GM18951 (cell line): Measurements from ENCODE around the gene CD48.
"Not testable (repeated sequence)": the region's sequence is repeated elsewhere in the genome, so short reads cannot be mapped to it uniquely, and the experiment has no call there.

ENCODE experiments used
- POLR2A ChIP-seq: IDR thresholded peaks from 4 replicates; pipeline ENCODE4 v1.6.1; 2011; ENCODE audit warnings: mild to moderate bottlenecking; ENCODE audit not compliant: insufficient read length, insufficient read depth; ENCODE audit errors: extremely low read depth
- in situ Hi-C: fragments of 300-500 bp; cut with MboI; formaldehyde crosslinking; loops from one replicate; pipeline ENCODE4 v1.12.0; 2022; ENCODE audit warnings: low sequenced_read_pairs, mixed read lengths, inconsistent platforms; ENCODE audit not compliant: unreplicated experiment

The CD48 gene

DNA sequence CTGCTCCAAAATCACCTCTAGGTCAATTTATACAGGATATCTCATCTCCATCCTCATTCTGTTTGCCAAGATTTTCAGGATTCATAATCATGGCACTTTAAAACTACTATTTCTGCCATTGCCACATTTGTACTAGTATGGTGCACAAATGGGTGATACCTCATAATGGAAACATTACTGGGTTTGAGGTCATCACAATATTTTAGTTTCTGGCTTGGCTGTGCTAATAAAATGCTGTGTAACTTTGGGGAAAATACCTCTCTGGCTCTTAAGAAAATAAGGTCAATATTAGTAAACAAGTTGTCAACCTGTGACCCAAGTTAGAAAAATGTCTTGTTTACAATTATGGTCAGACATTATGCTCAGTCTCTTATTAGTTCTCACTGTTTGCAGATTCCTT is 22.7 kb upstream of the CD48 start:
- in situ Hi-C loops = no loop called here
- TF ChIP-seq POLR2A = no peak

DNA sequence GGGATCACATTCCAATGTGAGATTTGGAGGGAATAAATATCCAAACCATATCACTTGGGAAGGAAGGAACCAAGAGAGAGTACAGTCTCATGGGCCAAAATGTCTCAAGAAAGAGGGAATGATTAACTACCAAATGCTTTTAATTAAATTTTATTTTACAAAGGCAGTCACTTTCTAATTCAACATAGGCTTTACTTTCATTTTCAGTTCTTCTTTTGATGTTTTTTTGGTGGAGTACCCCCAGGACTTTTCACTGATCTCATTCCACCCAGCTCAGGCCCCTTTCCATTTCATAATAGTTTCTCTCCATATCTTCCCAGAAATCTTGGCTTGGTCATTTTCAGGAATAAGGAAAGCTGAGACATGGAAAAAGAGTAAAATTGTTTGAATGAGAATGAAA is 22.3 kb upstream of the CD48 start:
- in situ Hi-C loops = no loop called here
- TF ChIP-seq POLR2A = no peak

DNA sequence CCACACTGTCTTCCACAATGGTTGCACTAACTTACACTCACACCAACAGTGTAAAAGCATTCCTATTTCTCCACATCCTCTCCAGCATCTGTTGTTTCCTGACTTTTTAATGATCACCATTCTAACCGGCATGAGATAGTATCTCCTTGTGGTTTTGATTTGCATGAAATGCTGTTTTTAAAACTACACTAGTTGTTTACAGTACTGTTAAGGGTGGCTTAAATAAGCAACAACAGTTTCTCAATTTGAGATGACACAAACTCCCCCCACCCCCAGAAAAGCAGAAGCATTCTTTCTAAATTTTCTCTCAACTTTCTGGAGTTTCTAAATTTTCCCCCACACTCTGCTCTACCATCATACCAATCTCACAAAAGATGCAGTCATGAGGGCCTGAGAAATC is 20.4 kb upstream of the CD48 start:
- no peak for TF ChIP-seq POLR2A
- in situ Hi-C loops = no loop called here

DNA sequence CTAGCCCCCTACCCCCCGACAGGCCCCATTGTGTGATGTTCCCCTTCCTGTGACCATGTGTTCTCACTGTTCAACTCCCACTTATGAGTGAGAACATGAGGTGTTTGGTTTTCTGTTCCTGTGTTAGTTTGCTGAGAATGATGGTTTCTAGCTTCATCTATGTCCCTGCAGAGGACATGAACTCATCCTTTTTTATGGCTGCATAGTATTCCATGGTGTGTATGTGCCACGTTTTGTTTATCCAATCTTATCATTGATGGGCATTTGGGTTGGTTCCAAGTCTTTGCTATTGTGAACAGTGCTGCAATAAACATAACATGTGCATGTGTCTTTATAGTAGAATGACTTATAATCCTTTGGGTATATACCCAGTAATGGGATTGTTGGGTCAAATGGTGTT is 19.9 kb upstream of the CD48 start:
- in situ Hi-C loops = not testable (repeated sequence)

DNA sequence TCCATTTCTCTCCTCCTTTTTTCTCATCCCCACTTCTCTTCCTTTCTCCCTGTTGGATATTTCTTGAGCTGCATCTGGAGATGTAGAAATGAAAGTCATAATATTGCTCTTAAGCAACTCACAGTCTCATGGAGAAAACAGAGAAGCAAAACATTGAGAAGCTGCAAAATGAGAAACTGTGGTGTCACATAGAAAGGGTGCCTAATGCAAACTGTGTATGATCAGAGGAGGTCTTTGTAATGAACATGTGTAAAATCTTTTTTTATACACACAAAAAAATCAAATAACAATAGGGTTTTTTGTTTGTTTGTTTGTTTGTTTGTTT is 15.7 kb upstream of the CD48 start:
- in situ Hi-C loops = loop anchor here (10.0 kb wide), 1 partner anchor 228 kb away; the partner anchor contains the start of gene ITLN2
- TF ChIP-seq POLR2A = no peak

DNA sequence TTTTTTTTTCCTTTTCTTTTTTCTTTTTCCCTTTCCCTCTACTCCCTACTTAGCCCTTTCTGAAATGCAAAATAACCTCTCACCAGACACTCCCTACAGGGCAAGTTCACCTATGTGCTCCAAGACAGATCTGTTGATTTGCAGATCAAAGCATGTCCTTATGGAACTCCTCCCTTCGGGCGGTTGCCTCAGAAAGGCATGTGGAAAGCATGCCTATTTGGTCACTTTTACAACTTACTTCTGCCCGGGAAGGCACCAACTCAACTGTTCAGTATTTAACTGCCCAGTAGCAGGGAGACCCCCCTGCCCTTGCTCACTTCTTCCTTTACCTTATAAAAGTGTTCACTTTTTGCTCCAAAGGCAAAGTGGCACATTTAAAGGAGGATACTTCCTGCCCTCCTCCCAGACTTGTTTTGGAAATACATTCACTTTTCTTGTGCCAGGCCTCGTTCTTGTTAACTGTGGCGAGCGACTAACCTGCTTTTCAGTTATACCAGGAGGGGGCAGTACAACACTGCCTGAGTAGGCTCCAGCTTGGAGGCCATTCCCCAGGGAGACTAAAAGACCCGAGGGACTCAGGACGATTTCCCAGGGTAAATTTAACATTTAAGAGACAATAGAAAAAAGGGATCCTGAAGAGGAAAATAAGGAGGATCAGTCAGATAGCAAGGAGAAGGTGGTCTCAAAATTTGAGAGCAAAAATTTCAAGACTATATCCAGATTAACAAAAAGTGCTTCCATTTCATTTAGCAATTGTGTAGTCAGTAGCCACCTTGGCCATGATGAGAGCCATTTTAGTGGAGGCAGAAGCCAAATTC is 15.1 kb upstream of the CD48 start:
- in situ Hi-C loops = loop anchor here (10.0 kb wide), 1 partner anchor 228 kb away; the partner anchor contains the start of gene ITLN2
- TF ChIP-seq POLR2A = no peak

DNA sequence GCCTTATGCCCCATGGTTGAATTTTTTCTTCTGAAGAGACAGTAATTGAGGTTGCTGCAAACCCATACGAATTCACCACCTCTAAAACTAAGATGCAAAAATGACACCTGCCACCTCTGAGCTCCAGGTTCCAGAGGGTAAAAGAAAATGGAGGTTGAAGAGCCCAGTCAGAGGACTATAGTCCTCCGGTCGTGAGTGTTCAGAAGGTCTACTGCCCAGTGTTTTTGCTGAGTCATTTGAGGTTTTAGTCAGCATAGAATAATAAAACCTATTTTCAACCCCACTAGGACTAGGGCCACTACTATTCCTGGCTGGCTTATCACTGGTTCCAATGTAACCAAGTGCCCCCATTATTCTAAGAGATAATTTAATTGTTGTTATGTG is 14.5 kb upstream of the CD48 start:
- no peak for TF ChIP-seq POLR2A
- in situ Hi-C loops = loop anchor here (10.0 kb wide), 1 partner anchor 229 kb away; the partner anchor contains the start of gene ITLN2

DNA sequence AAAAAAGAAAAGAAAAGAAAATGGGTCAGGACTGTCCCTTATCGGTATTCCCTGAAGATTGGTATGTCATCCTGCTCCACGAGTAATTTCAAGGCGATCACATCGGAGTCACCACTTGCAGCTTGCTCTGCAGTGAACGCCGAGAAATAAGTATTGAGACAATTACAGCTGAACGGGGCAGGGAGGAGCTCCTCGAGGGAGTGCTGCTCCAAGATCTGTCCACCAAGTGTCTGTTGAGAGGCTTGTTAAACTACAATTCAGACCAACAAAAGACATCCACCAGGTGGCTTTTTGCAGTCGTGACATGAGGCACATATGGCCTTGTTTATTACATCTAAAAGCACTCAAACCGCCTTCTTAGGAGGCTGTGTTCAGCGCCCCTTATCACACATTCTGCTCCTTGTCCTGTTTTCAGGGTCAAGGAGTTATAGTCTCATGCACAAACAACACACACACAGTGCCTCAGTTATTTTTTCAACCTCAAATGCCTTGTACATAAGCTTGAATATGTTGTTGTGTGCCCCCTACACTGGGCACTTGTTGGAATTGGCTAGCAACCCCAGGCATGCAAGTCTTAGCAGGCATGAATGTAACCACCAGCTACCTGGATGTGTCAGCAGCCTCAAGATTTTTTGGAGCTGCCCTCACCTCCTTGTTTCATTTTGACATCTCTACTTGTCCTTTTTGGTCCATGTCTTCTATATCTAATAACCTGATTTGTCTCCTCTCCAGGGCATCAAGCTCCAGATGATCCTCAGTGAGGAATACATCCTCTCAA is 13.0 kb upstream of the CD48 start:
- TF ChIP-seq POLR2A = no peak
- in situ Hi-C loops = loop anchor here (10.0 kb wide), 1 partner anchor 230 kb away; the partner anchor contains the start of gene ITLN2

DNA sequence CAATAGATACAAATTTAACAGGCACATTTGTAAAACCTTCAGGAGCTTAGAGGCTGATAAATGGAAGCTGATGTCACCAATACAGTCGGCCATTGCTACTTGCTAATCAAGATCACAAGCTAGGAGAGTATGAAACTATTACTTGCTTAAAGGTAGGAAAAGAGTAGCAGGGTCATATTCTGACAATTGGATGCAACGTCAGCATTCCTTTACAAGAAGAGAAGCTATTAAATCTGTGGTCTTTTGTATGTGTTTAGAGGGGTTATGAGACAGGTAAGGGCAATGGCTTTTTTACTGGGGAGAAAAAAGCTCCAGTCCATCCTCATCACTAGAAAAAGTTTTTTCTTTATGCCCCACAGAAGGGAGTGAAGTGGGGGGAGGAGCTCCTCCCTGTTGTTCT is 11.7 kb upstream of the CD48 start:
- TF ChIP-seq POLR2A = no peak
- in situ Hi-C loops = loop anchor here (10.0 kb wide), 1 partner anchor 231 kb away; the partner anchor contains the start of gene ITLN2

DNA sequence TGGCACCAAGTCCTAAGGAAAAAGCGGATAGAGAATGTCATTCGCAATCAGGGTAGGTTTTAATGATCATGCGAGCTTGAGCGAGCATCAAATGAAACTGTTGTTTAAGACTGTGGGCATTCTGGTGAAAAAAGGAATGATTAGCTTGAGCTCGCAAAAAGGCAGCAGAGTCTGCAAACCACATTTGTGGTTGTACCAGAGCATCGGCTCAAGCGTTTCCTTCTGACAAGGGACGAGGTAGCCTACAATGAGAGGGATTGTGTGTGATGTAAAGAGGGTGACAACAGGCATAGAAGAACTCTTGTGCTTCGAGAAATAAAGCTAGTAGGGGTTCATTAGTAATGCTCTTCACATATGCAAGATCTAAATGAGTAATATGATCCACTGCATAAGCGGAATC is 11.1 kb upstream of the CD48 start:
- in situ Hi-C loops = loop anchor here (10.0 kb wide), 1 partner anchor 232 kb away; the partner anchor contains the start of gene ITLN2
- no peak for TF ChIP-seq POLR2A

DNA sequence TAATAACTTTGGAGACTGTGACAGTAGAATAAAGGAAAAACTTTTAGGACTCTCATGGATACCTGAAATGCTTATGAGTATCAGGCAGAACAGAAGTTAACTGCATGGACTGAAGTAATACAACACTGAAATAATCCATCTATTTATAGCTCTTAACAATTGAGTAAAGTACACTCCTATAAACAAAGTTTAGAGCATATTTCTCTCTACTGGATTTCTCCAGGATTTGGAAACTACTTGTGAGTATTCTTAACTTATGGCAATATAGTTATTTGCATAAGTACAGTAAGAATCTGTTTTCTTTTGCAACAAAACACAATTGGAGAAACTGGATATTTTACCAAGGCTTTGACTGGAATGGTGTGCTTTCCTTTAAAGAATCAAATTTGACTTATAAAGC is 9.9 kb upstream of the CD48 start:
- TF ChIP-seq POLR2A = no peak
- in situ Hi-C loops = loop anchor here (10.0 kb wide), 1 partner anchor 233 kb away; the partner anchor contains the start of gene ITLN2

DNA sequence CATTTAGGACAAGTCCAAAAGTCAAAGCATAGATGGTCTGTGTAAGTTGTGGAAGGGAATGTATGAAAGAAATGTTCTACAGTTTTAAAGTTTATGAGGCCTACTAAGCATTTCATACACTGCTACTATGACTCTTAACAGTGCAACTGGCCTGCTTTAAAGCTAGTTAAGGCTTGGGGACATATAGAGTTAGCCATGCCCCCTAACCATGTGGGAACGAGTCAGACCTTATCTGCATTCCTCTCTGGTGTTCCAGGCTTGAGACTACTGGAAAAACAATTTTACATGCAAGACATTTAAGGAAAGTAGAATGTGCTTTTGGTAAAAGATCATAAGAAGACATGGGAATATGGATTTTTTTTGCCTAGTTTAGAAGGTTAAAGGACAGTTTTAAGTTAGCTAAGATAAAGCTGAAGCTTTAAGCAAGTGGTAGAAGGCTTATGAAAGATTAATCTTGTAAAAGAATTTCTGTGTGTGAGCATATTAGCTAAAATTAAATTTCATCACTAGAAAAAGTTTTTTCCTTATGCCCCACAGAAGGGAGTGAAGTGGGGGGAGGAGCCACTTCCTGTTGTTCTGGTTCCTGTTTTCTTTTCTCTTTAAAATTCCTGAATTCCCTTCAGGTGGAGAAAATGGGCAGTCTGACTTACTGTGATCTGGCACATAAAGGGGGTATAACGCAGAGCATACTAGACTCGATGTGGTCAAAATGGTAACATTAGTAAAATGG is 8.9 kb upstream of the CD48 start:
- no peak for TF ChIP-seq POLR2A
- in situ Hi-C loops = loop anchor here (10.0 kb wide), 1 partner anchor 234 kb away; the partner anchor contains the start of gene ITLN2

DNA sequence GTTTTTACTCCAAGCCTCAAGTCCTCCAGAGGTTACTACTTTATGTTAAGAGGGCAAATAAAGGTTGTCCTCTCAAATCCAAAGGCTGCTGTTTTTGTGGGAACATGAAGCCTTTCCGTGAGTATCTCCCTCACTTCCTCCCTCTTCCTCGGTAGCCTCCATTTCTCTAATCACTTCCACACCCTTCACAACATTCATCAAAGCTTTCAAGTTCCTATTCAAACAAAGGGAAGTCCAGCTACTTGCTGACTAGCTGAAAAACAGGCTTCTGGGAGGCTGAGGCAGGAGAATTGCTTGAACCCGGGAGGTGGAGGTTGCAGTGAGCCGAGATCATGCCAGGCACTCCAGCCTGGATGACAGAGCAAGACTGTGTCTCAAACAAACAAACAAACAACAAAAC is 6.6 kb upstream of the CD48 start:
- TF ChIP-seq POLR2A = no peak
- in situ Hi-C loops = no loop called here

DNA sequence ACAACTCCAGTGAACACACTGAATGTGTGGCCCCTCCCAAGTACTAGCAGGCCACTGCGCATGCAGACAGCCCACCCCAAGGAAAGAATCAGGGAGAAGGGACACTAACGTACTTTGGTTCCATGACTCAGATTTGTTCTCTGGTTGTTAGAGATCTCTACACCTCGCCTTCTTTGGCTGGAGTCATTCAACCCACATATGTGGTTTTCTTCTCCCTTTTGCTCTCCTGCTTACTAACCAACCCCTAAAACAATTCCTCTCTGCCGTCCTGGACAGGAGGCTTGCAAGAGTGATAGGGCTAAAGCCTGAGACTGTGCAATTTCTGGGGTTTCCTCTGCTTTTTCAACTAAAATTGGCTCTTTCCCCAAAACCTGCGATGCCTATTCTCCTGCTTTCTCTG is 5.7 kb upstream of the CD48 start:
- no peak for TF ChIP-seq POLR2A

More for the DNA sequence above, 5.7 kb upstream of the CD48 start:
- in situ Hi-C loops = no loop called here
